Sciatic nerve (tissue), 2 donors: ENCODE measurements around the gene APC. TPM values are rescaled to one million over a fixed set of nuclear protein-coding genes. Genes with fewer than 3 reads are reported as not detected.
"Not testable (repeated sequence)": the region's sequence is repeated elsewhere in the genome, so short reads cannot be mapped to it uniquely, and the experiment has no call there.

Experiments used
- ATAC-seq: fragments of 200-7000 bp; cut with Tn5 transposase; one replicate; pipeline ENCODE4 v1.9.1; 2020; ENCODE audit warnings: mild to moderate bottlenecking, moderate library complexity
- DNase-seq: peaks from one replicate; pipeline ENCODE4 v3.0.0-alpha.2; 2020; ENCODE audit warnings: low spot score
- intact Hi-C: fragments of 100-400 bp; cut with DNase I; formaldehyde crosslinking; loops from one replicate; pipeline ENCODE4 v1.14.2; 2022
- total RNA-seq: library from RNA; stranded (reverse); fragmentation: NEBNext Ultra II Directional; extraction: Animal tissue kit (Norgen Biotek cat#: 25700); gene quantifications from one replicate; pipeline ENCODE4 v1.2.1, GENCODE V29; 2021
- donor health status: DM: no; HTN: no; CAD: no.
- donor health status: DM: no; HTN: no; CAD: no.

APC gene
- total RNA-seq, 1 donor from 2014 or later = 62.3 TPM

DNA sequence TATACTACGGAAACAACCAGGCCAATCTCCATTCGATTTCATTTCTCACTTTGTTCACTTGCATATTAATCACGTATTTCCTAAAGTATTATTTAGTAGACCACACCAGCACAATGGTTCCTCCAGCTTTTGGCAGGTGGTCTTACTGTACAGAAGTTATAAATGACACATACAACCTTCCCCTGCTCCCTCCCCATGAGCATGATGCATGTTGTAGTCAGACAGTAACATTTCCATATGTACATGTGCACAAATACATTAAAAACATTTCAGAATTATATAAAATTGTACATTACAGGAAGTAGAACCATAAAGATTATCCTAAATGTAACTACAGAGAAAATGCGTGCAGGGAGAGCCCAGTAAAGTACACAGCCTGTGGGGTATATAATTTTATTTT, 140.4 kb downstream of the APC start:
- ATAC-seq (no peak), DNase-seq (no peak)
- intact Hi-C loops = no loop called here

DNA sequence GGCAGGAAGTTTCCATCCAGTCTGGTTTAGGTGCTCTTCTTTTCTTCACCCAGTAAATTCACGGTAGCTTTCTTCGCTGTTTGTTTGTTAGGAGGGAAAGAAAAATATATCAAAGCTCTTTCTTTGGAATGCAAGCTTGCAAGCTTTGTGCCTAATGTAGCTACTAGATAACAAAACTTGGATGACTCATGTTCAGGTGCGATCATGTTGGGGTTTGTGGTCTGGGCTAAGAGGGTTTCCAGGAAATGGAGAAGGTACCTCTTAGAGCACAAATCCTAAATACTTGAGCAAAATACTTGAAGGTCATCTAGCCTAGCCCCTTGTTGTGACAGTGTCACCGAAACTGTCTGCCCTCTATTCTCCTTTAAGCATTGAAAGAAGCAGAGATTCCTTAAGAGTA, 141.1 kb downstream of the APC start:
- no peak for ATAC-seq
- intact Hi-C loops = no loop called here
- no peak for DNase-seq

DNA sequence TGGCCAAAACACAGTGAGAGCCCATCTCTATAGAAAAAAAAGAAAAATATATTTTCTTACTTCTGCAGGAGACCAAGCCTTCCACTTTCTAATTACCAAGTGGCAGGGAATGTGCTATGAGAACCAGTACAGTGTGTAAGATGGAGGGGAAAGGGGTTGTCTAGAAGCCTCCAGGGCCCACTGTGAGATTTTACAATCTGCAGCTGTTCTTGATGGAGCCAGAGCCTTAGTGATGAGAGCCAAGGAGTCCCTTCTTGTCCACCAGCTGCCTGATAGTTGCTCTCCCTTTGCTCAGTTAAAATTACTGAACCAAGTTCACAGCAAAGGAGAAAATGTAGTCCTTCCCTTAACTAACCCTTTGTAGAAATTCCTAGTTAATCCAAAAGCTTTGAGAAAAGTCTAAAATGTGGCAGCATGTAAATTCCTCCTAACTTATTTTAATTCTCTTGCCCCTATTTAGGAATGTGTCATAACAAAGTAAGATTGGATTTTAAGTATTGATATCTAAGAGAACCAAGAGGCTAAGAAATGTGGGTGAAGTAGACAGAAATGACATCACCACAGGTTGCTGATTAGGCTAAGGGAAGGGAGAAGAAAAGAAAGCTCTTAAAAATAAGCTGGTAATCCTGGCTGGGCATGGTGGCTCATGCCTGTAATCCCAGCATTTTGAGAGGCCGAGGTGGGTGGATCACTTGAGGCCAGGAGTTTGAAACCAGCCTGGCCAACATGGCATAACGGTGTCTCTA, 142.7 kb downstream of the APC start:
- intact Hi-C loops = loop anchor here (5.0 kb wide), 1 partner anchor 1133 kb away; no protein-coding TSS in a partner anchor
- ATAC-seq (no peak), DNase-seq (no peak)

DNA sequence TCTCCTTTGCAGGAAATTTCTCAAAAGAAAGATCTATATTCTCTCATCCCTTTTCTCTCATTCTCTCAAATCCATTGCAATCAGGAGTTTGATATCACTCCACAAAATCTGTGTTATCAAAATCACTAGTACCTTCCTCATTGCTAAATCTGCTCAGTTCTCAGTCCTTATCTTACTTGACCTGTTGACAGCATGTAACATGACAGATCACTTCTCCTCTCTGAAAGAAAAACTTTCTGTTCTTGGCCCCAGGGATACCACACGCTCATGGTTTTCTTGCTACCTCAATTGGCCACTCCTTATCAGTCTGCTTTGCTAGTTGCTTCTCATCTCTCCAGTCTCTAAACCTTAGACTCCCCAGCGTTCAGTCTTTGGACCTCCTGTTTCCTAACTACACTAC, 145.5 kb downstream of the APC start:
- intact Hi-C loops = loop anchor here (5.0 kb wide), 1 partner anchor 1136 kb away; no protein-coding TSS in a partner anchor
- DNase-seq (no peak), ATAC-seq (no peak)

DNA sequence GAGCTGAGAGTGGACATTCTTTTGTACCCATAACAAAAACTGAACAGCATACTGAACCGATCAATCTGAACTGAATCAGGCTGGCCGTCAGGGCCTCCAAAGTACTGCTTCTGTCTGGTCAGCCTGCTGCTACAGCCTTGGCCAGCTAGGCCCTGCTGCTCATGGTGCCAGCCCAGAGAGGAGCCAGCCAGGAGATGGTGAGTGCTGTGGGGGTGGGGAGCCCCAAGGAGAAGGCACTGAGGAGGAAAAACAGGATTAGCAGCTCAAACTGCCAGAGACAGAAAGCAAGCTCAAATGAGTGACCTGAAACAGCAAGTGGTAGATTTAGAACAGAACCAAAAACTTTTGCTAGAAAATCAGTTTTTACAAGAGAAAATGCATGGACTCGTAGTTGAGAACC, 147.3 kb downstream of the APC start:
- DNase-seq (no peak), ATAC-seq (no peak)
- intact Hi-C loops = no loop called here

DNA sequence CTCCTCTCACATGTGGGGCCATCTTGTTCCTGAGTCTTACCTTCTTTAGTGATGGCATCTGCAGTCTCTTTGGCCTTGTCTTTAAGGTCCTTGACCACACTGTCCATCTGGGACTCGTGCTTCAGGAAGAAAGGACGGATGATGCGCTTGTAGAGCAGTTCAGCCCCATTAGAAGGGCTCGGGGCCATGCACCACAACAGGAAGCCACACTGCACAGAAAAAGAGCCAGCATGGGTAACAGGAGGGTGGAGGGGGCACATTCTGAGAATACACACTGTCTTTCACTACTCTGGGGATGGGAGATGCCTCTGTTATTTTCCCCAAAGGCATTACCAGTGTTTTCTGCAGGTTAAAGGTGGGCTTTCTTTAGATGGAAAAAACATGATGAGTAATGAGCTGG, 149.3 kb downstream of the APC start:
- no peak for DNase-seq
- intact Hi-C loops = no loop called here
- ATAC-seq = no peak

DNA sequence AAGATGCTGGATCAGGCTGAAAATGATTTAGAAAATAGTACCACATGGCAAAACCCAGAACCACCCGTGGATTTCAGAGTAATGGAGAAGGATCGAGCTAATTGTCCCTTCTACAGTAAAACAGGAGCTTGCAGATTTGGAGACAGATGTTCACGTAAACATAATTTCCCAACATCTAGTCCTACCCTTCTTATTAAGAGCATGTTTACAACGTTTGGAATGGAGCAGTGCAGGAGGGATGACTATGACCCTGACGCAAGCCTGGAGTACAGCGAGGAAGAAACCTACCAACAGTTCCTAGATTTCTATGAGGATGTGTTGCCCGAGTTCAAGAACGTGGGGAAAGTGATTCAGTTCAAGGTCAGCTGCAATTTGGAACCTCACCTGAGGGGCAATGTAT, 154.4 kb downstream of the APC start:
- intact Hi-C loops, DNase-seq, ATAC-seq: not testable (repeated sequence)

DNA sequence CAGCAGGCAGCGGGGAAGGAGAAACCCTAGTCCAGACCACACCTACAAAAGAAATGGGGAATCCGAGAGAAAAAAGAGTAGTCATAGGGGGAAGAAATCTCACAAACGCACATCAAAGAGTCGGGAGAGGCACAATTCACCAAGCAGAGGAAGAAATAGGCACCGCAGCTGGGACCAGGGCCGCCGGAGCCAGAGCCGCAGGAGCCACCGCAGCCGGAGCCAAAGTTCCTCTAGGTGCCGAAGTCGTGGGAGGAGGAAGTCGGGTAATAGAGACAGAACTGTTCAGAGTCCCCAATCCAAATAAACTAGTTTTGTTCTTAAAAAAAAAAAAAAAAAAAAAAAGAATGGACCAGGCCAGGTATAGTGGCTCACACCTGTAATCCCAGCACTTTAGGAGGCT, 155.1 kb downstream of the APC start:
- no peak for ATAC-seq
- intact Hi-C loops = no loop called here

DNA sequence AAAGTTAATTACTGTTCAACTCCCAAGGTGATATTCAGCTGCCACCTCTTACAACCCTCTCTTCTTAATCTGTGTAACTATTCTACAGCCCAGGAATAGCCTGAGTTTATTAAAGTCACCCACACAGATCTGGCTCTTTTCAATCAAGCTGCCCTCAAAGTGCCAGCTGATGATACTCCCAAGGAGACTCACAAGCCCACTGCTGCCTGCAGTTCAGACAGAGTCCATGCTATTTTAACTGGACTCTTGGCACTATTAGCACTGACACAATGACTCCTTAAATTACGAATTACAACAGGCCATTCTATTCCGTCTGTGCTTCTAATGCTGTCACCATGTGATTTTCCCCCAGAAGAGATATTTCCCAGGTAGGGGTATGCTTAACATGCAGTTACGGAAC, 158.0 kb downstream of the APC start:
- DNase-seq = no peak
- intact Hi-C loops = no loop called here
- ATAC-seq = no peak

More for the DNA sequence above, 155.1 kb downstream of the APC start:
- DNase-seq = no peak

Other genes with a start within 250 kb of the APC start
- gene SRP19, start 123.4 kb downstream of the APC start, total RNA-seq = 21.2 TPM
- 73.6 TPM for gene REEP5, start 184.3 kb downstream of the APC start, total RNA-seq
- gene DCP2, start 238.9 kb downstream of the APC start, total RNA-seq = 57.4 TPM